Suprapubic skin (tissue), 4 donors: ENCODE data around the gene LRRN1. TPM values are rescaled to one million over a fixed set of nuclear protein-coding genes. Genes with fewer than 3 reads are reported as not detected.

Source experiments
- DNase-seq, 2 donors: peaks; one replicate each; pipeline ENCODE4 v3.0.0-alpha.2; 2019; ENCODE audit warnings: low spot score in 2 of 2
- H3K27ac ChIP-seq: fragments of 200-600 bp; sonication (generic); one replicate; pipeline ENCODE4 v1.5.1; 2019
- H3K27me3 ChIP-seq: fragments of 200-600 bp; sonication (generic); one replicate; pipeline ENCODE4 v1.5.1; 2019
- H3K36me3 ChIP-seq: fragments of 200-600 bp; sonication (generic); one replicate; pipeline ENCODE4 v1.5.1; 2019
- H3K4me1 ChIP-seq: fragments of 200-600 bp; sonication (generic); one replicate; pipeline ENCODE4 v1.5.1; 2019
- H3K4me3 ChIP-seq: fragments of 200-600 bp; sonication (generic); one replicate; pipeline ENCODE4 v1.5.1; 2019; ENCODE audit warnings: mild to moderate bottlenecking
- H3K9me3 ChIP-seq: fragments of 200-600 bp; sonication (generic); one replicate; pipeline ENCODE4 v1.5.1; 2019
- CTCF ChIP-seq, 2 donors: fragments of 200-600 bp in 1 of 2; fragments of 450-650 bp in 1 of 2; sonication (generic) in 1 of 2; IDR thresholded peaks; one replicate each; pipeline ENCODE4 v1.5.1; 2016 to 2019; ENCODE audit warnings: antibody characterized with exemption in 2 of 2, mild to moderate bottlenecking in 1 of 2, moderate library complexity in 1 of 2
- EP300 ChIP-seq: sonication (generic); formaldehyde crosslinking; IDR thresholded peaks from one replicate; pipeline ENCODE4 v1.6.1; 2017; ENCODE audit warnings: antibody characterized with exemption
- POLR2A ChIP-seq, 2 donors: fragments of 450-650 bp; IDR thresholded peaks; one replicate each; pipeline ENCODE4 v1.6.1; 2017; ENCODE audit warnings: antibody characterized with exemption in 2 of 2, mild to moderate bottlenecking in 2 of 2, moderate library complexity in 2 of 2
- POLR2AphosphoS5 ChIP-seq, 3 donors: sonication (generic); formaldehyde crosslinking; IDR thresholded peaks; one replicate each; pipeline ENCODE4 v1.6.1; 2017; ENCODE audit warnings: antibody characterized with exemption in 3 of 3
- WGBS: methylation state at CpG from one replicate; pipeline ENCODE4 v1.1.5; 2018; 5-methylcytosine and 5-hydroxymethylcytosine counted together
- total RNA-seq, 4 donors: library from RNA; depleted of rRNA; stranded (reverse); fragments of >200 nt; gene quantifications; one replicate each; pipeline ENCODE4 v1.1.0, GENCODE V29; 2016

Gene LRRN1
- total RNA-seq, 4 donors from 2014 or later, result 1.1 to 7.5 (median 4.4) TPM

- H3K27me3 ChIP-seq, result no peaks in the 10 kb centered on the region
- H3K27ac ChIP-seq, result no peak overlapping the region
- TF ChIP-seq CTCF (IDR thresholded peaks at IDR 0.05) (no peak), POLR2A (IDR thresholded peaks at IDR 0.05) (no peak), EP300 (no peak)
- 54% methylated on average over 6 of the region's 8 CpGs for WGBS
- no peak for DNase-seq
- H3K4me3 ChIP-seq, result no peak overlapping the region
- H3K36me3 ChIP-seq, result no peaks in the 10 kb centered on the region
- H3K9me3 ChIP-seq, result no peaks in the 10 kb centered on the region
- no peaks in the 10 kb centered on the region for H3K4me1 ChIP-seq
These were observed 49.7 kb downstream of the LRRN1 start for GRCh38 chr3:3848923-3849275.

- Histone ChIP-seq H3K27me3 (no peaks in the 10 kb centered on the region), H3K9me3 (no peaks in the 10 kb centered on the region), H3K27ac (no peak overlapping the region), H3K4me3 (no peak overlapping the region), H3K4me1 (no peaks in the 10 kb centered on the region), H3K36me3 (no peaks in the 10 kb centered on the region)
- no peak for DNase-seq
- TF ChIP-seq EP300, result no peak
- TF ChIP-seq POLR2A (IDR thresholded peaks at IDR 0.05), result no peak
- no peak for TF ChIP-seq POLR2AphosphoS5 (IDR thresholded peaks at IDR 0.05)
- no peak for TF ChIP-seq CTCF (IDR thresholded peaks at IDR 0.05)
- WGBS, result 93% methylated on average over 4 of the region's 4 CpGs
These were observed 52.5 kb downstream of the LRRN1 start for GRCh38 chr3:3851621-3852323.

- 83% methylated on average over 1 of the region's 1 CpG for WGBS
These were observed 54.3 kb downstream of the LRRN1 start for GRCh38 chr3:3853544-3853943.

GRCh38 chr3:3855056-3855455 is 55.8 kb downstream of the LRRN1 start:
- no peak overlapping the region for H3K4me3 ChIP-seq
- no peak overlapping the region for H3K27ac ChIP-seq
- TF ChIP-seq POLR2A (IDR thresholded peaks at IDR 0.05) (no peak), CTCF (IDR thresholded peaks at IDR 0.05) (no peak), POLR2AphosphoS5 (IDR thresholded peaks at IDR 0.05) (no peak), EP300 (no peak)
- no peaks in the 10 kb centered on the region for H3K9me3 ChIP-seq
- no peaks in the 10 kb centered on the region for H3K36me3 ChIP-seq
- H3K27me3 ChIP-seq, result no peaks in the 10 kb centered on the region
- no peak for DNase-seq
- no peaks in the 10 kb centered on the region for H3K4me1 ChIP-seq

More at GRCh38 chr3:3853544-3853943, 54.3 kb downstream of the LRRN1 start:
- Histone ChIP-seq H3K36me3 (no peaks in the 10 kb centered on the region), H3K4me3 (no peak overlapping the region), H3K4me1 (no peaks in the 10 kb centered on the region), H3K9me3 (no peaks in the 10 kb centered on the region), H3K27me3 (no peaks in the 10 kb centered on the region), H3K27ac (no peak overlapping the region)
- TF ChIP-seq CTCF (IDR thresholded peaks at IDR 0.05) (no peak), POLR2A (IDR thresholded peaks at IDR 0.05) (no peak), EP300 (no peak), POLR2AphosphoS5 (IDR thresholded peaks at IDR 0.05) (no peak)
- DNase-seq, result no peak

GRCh38 chr3:3860235-3860634 is 61.0 kb downstream of the LRRN1 start:
- no peak overlapping the region for H3K4me3 ChIP-seq
- no peaks in the 10 kb centered on the region for H3K9me3 ChIP-seq
- DNase-seq, result no peak
- 83% methylated on average over 2 of the region's 2 CpGs for WGBS
- H3K27me3 ChIP-seq, result no peaks in the 10 kb centered on the region
- H3K27ac ChIP-seq, result no peak overlapping the region
- TF ChIP-seq POLR2A (IDR thresholded peaks at IDR 0.05) (no peak), EP300 (no peak), POLR2AphosphoS5 (IDR thresholded peaks at IDR 0.05) (no peak), CTCF (IDR thresholded peaks at IDR 0.05) (no peak)
- no peaks in the 10 kb centered on the region for H3K4me1 ChIP-seq
- H3K36me3 ChIP-seq, result no peaks in the 10 kb centered on the region
